ENCODE measurements around the gene ZFP28.

The ZFP28 gene

GRCh38 chr19:56562766-56563165 is 24.0 kb downstream of the ZFP28 start:
- H3K9me3 ChIP-seq, result peaks cover 4% of the 10 kb centered on the region; the same call in 1 of the 2 replicates
- H3K4me3 ChIP-seq (ENCODE audit: low read depth, low read length), result no peak overlapping the region
- H3K36me3 ChIP-seq, result no peaks in the 10 kb centered on the region
- no peak for DNase-seq
- no peak for TF ChIP-seq CTCF (IDR thresholded peaks at IDR 0.05; ENCODE audit: low read depth, low read length)
- H3K4me1 ChIP-seq, result no peaks in the 10 kb centered on the region
- H3K27me3 ChIP-seq, result no peaks in the 10 kb centered on the region

DNA sequence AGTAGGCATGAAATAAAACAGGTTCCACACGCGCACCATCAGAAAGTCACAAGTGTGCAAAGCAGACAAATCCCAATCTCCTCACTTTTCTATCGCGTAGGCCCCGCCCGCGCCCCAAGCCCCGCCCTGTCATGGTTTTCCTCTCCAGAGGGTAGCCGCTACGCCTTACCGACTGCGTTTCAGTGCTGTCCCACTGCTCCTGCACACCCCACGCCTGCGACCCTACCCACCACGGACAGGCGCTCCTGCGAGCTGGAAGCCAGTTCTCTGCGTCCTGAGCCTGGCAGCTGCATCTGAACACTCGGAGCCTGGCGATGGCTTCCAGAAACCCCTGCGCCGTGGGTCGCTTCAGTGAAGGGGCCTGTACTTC is 28.1 kb downstream of the ZFP28 start:
- Histone ChIP-seq H3K4me3 (ENCODE audit: low read depth, low read length) (peak overlapping the region; percentile 96), H3K9me3 (no peaks in the 10 kb centered on the region), H3K36me3 (peaks cover 5% of the 10 kb centered on the region; the same call in 1 of the 2 replicates), H3K27me3 (no peaks in the 10 kb centered on the region), H3K4me1 (no peaks in the 10 kb centered on the region)
- TF ChIP-seq CTCF (IDR thresholded peaks at IDR 0.05; ENCODE audit: low read depth, low read length), result no peak
- peak; percentile 68 for DNase-seq

- peaks cover 5% of the 10 kb centered on the region; the same call in 1 of the 2 replicates for H3K36me3 ChIP-seq
- peak; percentile 96 for DNase-seq
- no peaks in the 10 kb centered on the region for H3K4me1 ChIP-seq
- no peaks in the 10 kb centered on the region for H3K9me3 ChIP-seq
- peak within 1 kb of the TSS; percentile 96 for H3K4me3 ChIP-seq (ENCODE audit: low read depth, low read length)
- no peaks in the 10 kb centered on the region for H3K27me3 ChIP-seq
- TF ChIP-seq CTCF (IDR thresholded peaks at IDR 0.05; ENCODE audit: low read depth, low read length), result no peak
Measured at GRCh38 chr19:56567274-56568120, 28.7 kb downstream of the ZFP28 start, which contains the start of gene ZNF470. Gene ZNF470 (plus strand): TSS chr19:56567468. CDS start chr19:56570312, 2,844 bp downstream.

- H3K9me3 ChIP-seq, result peaks cover 6% of the 10 kb centered on the region; the same call in 1 of the 2 replicates
- DNase-seq, result no peak
- peaks cover 5% of the 10 kb centered on the region; the same call in 1 of the 2 replicates for H3K36me3 ChIP-seq
- H3K4me1 ChIP-seq, result no peaks in the 10 kb centered on the region
- no peaks in the 10 kb centered on the region for H3K27me3 ChIP-seq
- no peak for TF ChIP-seq CTCF (IDR thresholded peaks at IDR 0.05; ENCODE audit: low read depth, low read length)
- H3K4me3 ChIP-seq (ENCODE audit: low read depth, low read length), result no peak overlapping the region
Measured at GRCh38 chr19:56572589-56572988, 33.8 kb downstream of the ZFP28 start.

- peaks cover 10% of the 10 kb centered on the region for H3K9me3 ChIP-seq
Measured at GRCh38 chr19:56573914-56574313, 35.2 kb downstream of the ZFP28 start.

More at GRCh38 chr19:56573914-56574313, 35.2 kb downstream of the ZFP28 start:
- Histone ChIP-seq H3K4me1 (no peaks in the 10 kb centered on the region), H3K36me3 (peaks cover 5% of the 10 kb centered on the region; the same call in 1 of the 2 replicates), H3K4me3 (ENCODE audit: low read depth, low read length) (no peak overlapping the region), H3K27me3 (no peaks in the 10 kb centered on the region)
- no peak for TF ChIP-seq CTCF (IDR thresholded peaks at IDR 0.05; ENCODE audit: low read depth, low read length)
- DNase-seq, result no peak

Measured in BE2C (cell line).